ENCODE results near the gene FMN1.

The FMN1 gene

DNA sequence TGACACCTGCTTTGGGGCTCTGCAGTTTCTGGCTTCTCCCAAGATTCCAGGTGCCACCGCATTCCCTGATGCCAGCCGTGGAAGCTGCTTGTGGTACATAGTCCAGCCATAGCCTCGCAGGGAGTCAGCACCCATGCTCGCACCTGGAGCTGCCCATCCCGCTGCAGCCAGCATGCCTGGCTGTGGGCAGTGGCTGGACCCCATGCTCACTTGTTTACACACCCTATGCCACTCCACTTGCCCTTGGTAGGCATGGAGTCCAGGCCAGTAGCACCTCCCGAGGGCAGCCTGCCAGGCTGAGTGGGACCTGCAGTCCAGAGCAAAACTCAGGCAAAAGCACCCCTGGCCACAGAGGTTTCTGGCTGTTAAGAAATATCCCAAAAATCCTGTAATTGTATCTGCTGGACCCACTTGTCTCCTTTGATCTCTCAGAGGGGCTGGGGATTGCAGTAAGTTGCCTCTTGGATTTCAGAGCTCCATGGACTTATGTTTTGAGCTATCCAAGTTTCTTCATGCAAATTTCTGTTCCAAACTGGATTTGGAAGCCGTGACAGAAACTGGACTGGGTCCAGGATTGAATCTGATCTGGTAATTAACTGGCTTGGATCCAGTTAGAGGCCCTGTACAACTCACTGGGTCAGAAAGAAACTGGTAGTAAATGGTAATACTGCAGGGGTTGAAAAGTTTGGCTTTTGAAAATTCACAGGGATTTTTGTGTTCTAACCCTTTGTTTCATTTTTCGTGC is 149.3 kb downstream of the FMN1 start:
- no peak for DNase-seq

GRCh38 chr15:33044598-33044997 is 149.9 kb downstream of the FMN1 start:
- DNase-seq, result no peak

- no peak for DNase-seq
Measured at GRCh38 chr15:33043636-33044035, 150.9 kb downstream of the FMN1 start.

- DNase-seq, result no peak
Measured at GRCh38 chr15:33040496-33040895, 154.0 kb downstream of the FMN1 start.

- DNase-seq, result no peak
Measured at GRCh38 chr15:33034588-33034987, 159.9 kb downstream of the FMN1 start.

DNA sequence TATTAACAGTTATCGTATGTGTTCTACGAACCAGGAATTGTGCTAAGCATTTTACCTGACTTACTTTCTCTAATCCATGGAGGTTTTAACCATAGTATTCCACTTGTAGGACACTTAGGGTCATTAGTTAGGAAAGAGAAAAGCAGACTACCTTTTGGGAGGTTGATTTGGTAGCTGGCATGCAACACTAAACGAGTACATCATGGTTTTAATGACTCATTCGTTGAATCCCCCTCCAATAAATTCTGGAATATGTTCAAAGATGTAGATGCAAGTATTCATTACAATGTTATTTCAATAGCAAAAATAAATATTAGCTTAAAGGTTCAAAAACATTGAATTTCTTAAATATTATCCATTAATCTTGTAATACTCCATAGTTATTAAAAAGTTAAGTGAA is 162.5 kb downstream of the FMN1 start:
- DNase-seq, result no peak

- DNase-seq, result no peak
Measured at GRCh38 chr15:33031324-33031821, 163.1 kb downstream of the FMN1 start.

GRCh38 chr15:33030315-33030714 is 164.2 kb downstream of the FMN1 start:
- DNase-seq, result no peak

DNA sequence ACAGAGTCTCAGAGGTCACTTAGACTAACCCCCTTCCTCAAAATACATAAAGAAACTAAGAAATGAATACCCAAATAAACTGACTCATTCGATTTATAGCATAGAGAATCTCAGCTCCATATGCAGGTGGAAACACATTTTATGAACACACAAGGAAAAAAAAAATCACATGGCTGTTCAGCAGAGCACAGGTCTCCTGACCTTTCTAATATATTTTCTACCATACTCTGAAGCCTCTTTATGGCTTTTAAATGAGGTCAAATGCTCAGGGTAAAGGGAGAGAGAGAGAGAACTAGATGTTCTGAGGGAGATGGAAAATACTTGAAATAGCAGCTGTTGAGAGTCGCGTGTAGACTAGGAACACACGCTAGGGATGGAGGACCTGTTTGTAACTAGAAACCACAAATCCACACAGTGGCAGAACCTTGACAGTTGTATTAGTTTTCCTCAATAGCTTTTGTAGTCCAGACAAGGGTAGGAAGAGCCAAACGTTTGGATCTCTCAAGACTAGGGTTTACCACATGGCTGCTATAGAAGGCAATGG is 165.3 kb downstream of the FMN1 start:
- DNase-seq, result no peak

- DNase-seq, result no peak
Measured at GRCh38 chr15:33028495-33028894, 166.0 kb downstream of the FMN1 start.

DNA sequence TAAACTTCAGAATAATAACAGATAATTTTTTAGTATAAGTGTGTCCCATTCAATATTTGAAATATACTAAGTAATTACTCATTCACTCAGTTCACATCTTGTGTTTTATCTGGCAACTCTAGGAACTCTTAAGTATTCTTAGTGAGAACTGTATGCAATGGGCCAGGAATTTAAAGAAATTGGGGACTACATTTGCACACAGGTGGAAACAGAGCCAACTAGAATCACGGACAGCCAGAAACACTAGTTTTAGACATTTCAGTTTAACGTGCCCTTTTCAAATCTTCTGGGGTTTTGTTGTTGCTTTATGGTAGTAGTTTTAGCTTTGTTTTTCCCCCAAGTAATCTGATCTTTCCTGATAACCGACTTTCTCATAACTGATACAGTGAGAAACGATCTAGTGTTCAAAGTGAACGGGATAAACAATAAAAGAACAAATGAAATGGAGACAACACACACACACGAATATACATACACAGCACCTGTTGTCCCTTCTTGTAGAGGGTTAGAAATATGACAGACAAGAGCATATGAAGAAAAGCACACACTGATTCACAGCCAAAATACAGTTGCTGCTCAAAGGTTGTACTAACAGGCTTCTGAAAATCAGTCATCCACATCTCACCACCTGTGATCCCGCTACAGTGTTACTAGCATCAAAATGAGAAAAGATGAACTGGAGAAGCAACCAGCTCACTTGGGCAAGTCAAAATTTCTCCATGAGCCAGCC is 167.0 kb downstream of the FMN1 start:
- no peak for DNase-seq

DNA sequence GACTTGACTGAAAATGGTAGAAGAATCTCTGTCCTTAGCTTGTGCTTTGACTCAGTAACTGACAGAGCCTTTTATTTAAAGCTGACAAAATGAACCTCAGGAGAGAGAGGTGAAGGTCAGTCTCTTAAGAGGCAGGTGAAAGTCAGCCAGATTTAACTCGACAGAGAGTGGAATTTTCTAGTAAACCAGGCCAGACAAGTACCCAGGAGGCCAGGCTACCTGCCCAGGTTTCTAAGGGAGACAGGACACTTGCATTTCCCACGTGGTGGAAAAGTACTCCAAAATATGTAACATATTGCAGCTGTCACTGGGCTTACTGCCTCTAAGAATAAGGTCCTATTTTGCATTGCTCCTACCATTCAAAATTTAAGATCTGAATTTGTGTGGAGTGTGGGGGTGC is 167.9 kb downstream of the FMN1 start:
- DNase-seq, result no peak

GRCh38 chr15:33022629-33023028 is 171.9 kb downstream of the FMN1 start:
- no peak for DNase-seq

DNA sequence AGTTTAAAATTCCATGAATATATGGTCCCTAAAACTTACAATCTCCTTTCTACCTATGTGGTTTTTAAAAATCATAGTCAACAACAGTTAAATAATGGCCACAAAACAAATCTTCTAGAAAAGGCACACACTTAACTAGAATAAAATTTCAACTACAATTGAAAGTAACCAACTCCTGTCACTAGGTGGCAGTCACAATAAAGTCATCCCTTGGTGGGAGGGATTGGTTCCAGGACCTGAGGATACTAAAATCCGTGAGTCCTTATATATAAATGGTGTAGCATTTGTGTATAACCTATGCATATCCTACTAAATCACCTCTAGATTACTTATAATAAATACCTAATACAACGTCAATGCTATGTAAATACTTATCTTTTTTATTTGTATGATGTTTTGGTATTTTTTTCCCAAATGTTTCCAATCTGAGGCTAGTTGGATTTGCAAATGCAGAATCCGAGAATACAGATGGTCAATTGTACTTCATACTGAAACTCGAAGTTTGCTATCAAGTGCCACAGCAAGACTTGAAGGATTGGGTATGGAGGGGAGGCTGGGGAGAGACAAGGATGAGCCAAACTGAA is 172.6 kb downstream of the FMN1 start:
- DNase-seq, result no peak

- DNase-seq, result no peak
Measured at GRCh38 chr15:33019354-33019981, 175.0 kb downstream of the FMN1 start.

DNA sequence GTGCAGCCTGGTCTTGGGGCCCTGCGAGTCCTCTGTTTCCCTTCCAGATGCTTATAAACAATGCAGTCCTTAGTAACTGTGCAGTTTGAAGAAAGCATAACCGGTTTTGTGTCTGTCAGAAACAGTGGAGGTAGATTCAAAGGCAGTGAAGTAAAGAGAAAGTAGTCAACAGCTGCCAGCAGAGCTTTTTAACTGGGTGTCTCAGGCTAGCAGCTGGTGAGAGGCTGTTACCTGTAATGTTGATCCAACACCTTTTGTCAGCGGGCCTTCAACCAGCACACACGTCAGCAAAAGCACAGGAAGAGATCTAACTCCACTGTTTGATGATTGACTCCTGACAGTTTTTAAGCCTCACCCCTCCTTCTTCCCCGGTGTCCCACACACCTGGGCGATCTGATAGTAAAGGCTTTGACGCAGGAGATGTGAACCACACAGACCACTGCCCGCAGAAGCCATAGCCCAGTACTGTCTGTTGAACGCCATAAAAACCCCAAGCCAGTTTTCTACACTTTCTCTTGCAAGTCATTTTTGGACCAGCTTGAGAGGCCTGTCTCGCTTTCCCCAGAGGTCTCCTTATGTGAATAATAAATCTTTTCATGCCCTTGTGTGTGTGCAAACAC is 178.0 kb downstream of the FMN1 start:
- no peak for DNase-seq

- no peak for DNase-seq
Measured at GRCh38 chr15:33014586-33014985, 179.9 kb downstream of the FMN1 start.

GRCh38 chr15:33013827-33014445 is 180.6 kb downstream of the FMN1 start:
- DNase-seq, result no peak

DNA sequence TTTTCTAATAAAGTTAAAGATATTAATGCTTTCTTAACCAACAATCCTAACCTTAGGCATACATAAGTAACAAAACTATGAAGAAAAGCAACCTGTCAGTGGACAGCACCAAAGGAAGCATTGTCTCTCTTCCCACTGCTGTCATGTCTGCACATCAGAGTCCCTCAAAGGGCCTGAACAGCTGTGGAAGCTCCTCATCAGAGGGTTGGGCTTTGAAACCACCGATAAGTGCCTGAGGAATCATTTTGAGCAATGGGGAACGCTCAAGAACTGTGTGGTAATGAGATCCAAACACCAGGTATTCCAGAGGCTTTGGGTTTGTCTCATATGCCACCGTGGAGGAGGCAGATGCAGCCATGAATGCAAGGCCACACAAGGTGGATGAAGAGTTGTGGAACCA is 182.5 kb downstream of the FMN1 start:
- DNase-seq, result no peak

DNA sequence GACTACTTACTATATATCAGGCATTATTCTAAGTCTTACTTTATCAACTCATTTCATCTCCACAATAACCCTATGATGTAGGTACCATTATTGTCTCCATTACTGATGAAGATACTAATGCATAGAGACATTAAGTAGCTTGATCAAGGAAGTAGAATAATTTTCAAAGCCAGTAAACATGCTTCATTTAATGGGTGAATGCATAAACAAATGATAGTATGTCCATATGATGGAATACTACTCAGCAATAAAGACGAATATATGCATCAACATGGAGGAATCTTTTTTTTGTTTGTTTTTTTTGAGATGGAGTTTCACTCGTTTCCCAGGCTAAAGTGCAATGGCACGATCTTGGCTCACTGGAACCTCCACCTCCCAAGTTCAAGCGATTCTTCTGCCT is 184.9 kb downstream of the FMN1 start:
- DNase-seq, result no peak

DNA sequence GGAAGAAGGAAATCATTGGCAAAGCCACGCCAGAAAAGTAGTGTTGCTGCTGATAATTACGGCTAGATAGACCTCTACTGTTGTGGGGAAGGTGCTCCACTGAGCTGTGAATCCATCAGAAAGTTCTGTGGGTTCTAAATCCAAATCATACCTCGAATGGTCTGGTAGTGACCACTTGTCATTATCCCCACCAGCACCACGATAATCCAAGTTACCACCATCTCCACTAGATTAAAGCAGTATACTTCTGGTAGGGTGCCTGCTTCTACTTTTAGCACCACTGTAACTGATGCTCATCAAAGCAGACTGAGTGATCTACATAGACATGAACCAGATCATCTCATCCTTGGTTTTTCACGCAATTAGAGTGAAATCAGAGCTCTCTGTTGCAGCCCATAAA is 185.5 kb downstream of the FMN1 start:
- no peak for DNase-seq

- no peak for DNase-seq
Measured at GRCh38 chr15:33008284-33008995, 186.1 kb downstream of the FMN1 start.

All from stimulated activated CD8-positive, alpha-beta memory T cell treated with anti-CD3 and anti-CD28 coated beads, Interleukin-4, amount 100 ng/mL, for 48 hours (primary cell).